Testis (tissue), 3 donors: ENCODE data around the gene HK3. TPM values are rescaled to one million over a fixed set of nuclear protein-coding genes. Genes with fewer than 3 reads are reported as not detected.

Experiments used
- DNase-seq: peaks from one replicate; pipeline ENCODE4 v3.0.0-alpha.2; 2019
- H3K27ac ChIP-seq, 2 donors: fragments of 200-600 bp; sonication (generic); one replicate each; pipeline ENCODE4 v1.5.1; 2019
- H3K27me3 ChIP-seq: fragments of 200-600 bp; sonication (generic); one replicate; pipeline ENCODE4 v1.5.1; 2019
- H3K36me3 ChIP-seq: fragments of 200-600 bp; sonication (generic); one replicate; pipeline ENCODE4 v1.5.1; 2017; ENCODE audit warnings: low read depth; ENCODE audit errors: missing control alignments
- H3K4me1 ChIP-seq: fragments of 200-600 bp; sonication (generic); one replicate; pipeline ENCODE4 v1.5.1; 2019
- H3K4me3 ChIP-seq, 2 donors: fragments of 200-600 bp; sonication (generic); one replicate each; pipeline ENCODE4 v1.5.1; 2017 to 2019
- H3K9me3 ChIP-seq: fragments of 200-600 bp; sonication (generic); one replicate; pipeline ENCODE4 v1.5.1; 2017
- POLR2A ChIP-seq: fragments of 450-650 bp; IDR thresholded peaks from one replicate; pipeline ENCODE4 v1.6.1; 2017; ENCODE audit warnings: antibody characterized with exemption, mild to moderate bottlenecking, moderate library complexity
- WGBS, 2 donors: methylation state at CpG; one replicate each; pipeline ENCODE4 v1.1.5; 2018; 5-methylcytosine and 5-hydroxymethylcytosine counted together
- intact Hi-C: fragments of 100-400 bp; cut with DNase I; formaldehyde crosslinking; loops from one replicate; pipeline ENCODE4 v1.15.1; 2023; ENCODE audit warnings: low total_unique reads
- polyA plus RNA-seq: library from polyadenylated mRNA; stranded (reverse); fragments of 350-450 nt; fragmentation: Illumina TruSeq; extraction: RNeasy Lipid Tissue Mini Kit (QIAGEN cat#74804); gene quantifications from one replicate; pipeline ENCODE4 v1.2.3, GENCODE V29; 2014; ENCODE audit warnings: low read depth, low replicate concordance; ENCODE audit not compliant: insufficient read depth
- total RNA-seq, 2 donors: library from RNA; depleted of rRNA; stranded (reverse); fragments of >200 nt; gene quantifications; one replicate each; pipeline ENCODE4 v1.2.3, GENCODE V29; 2016
- TF ChIP-seq, protein P1 (sequence below), 3 experiments: fragments of 450-650 bp in 2 of 3; fragments of 200-600 bp in 1 of 3; sonication (generic) in 1 of 3; IDR thresholded peaks; one replicate each; pipeline ENCODE4 v1.5.1; 2016 to 2019; ENCODE audit warnings: antibody characterized with exemption in 3 of 3, mild to moderate bottlenecking in 2 of 3, moderate library complexity in 1 of 3

HK3 gene
- total and polyA plus RNA-seq, 3 donors from 2014 or later, result 6.3 to 10.9 (median 6.4) TPM

DNA sequence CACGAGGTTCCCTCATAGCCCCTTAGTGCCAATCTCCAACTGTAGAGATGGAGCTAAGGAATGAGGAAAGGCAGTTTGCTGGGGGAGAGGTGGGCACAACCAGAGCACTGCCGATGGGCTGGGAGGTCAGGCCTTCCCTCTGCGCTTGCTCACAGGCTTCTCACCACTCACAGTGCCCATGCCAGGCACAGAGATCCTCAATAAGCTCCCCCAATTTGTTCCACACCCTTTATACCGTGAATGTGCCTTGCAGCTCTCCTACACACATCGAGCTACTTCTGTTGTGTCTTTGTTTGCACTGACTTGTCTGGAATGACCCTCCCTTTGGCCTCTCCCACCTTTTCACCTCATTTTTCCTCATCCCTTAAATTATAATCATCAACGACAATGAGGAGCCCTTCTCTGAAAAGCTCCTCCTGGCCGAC is 1.6 kb upstream of the HK3 start:
- TF ChIP-seq POLR2A, result no peak
- TF ChIP-seq, protein P1, sequence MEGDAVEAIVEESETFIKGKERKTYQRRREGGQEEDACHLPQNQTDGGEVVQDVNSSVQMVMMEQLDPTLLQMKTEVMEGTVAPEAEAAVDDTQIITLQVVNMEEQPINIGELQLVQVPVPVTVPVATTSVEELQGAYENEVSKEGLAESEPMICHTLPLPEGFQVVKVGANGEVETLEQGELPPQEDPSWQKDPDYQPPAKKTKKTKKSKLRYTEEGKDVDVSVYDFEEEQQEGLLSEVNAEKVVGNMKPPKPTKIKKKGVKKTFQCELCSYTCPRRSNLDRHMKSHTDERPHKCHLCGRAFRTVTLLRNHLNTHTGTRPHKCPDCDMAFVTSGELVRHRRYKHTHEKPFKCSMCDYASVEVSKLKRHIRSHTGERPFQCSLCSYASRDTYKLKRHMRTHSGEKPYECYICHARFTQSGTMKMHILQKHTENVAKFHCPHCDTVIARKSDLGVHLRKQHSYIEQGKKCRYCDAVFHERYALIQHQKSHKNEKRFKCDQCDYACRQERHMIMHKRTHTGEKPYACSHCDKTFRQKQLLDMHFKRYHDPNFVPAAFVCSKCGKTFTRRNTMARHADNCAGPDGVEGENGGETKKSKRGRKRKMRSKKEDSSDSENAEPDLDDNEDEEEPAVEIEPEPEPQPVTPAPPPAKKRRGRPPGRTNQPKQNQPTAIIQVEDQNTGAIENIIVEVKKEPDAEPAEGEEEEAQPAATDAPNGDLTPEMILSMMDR (IDR thresholded peaks at IDR 0.05), result no peak
- Histone ChIP-seq H3K27ac (no peak overlapping the region), H3K9me3 (no peaks in the 10 kb centered on the region), H3K4me3 (no peak overlapping the region), H3K36me3 (no peaks in the 10 kb centered on the region), H3K4me1 (no peaks in the 10 kb centered on the region), H3K27me3 (no peaks in the 10 kb centered on the region)
- intact Hi-C loops, result no loop called here
- WGBS, 2 donors, result 66 to 71% methylated on average over 7 of the region's 7 CpGs
- DNase-seq, result peak; percentile 13

DNA sequence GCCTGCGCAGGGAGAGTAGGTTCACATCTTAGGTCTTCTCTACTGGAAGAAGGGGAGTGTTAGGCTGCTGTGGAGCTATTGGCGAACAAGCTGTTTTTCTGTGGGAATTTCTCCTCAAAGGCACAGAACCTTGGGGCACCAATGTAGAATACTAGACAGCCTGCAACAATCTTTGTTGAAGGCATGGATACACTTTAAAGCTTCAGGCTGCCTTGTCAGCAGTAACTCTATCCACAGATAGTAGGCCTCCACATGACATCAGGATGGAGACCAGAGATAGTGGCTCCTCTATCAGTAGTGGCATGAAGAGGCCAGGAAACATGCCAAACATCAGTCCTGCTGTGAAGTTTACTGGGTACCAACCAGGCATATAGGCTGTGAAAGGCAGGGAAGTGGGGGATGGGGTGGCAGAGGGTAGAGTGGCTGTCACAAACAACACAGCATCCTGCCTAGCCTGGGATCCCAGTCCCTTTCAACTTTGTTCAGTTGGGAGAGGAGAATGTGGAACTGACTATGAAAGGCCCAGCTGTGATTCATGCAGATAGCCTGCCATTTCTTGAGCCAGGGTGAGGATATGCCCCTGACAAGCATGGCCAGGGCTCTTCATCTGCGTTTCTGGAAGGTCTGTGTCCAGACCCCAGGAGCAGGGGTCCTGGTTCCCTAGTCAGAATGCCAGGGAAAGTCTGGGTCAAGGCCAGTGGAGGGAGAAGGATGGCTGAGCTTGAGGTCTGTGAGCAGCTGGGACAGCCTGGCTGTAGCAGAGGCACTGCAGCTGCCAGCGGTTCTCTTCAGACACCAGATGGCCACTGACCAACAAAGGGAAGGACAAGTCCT is 1.0 kb upstream of the HK3 start:
- intact Hi-C loops, result no loop called here
- no peaks in the 10 kb centered on the region for H3K36me3 ChIP-seq
- H3K9me3 ChIP-seq, result no peaks in the 10 kb centered on the region
- no peaks in the 10 kb centered on the region for H3K4me1 ChIP-seq
- H3K27me3 ChIP-seq, result no peaks in the 10 kb centered on the region
- no peak overlapping the region for H3K27ac ChIP-seq
- H3K4me3 ChIP-seq, result no peak overlapping the region
- 79 to 85% methylated on average over 4 of the region's 4 CpGs for WGBS, 2 donors
- TF ChIP-seq POLR2A, result no peak
- TF ChIP-seq, protein P1 (IDR thresholded peaks at IDR 0.05), result no peak
- peak; percentile 16 for DNase-seq

DNA sequence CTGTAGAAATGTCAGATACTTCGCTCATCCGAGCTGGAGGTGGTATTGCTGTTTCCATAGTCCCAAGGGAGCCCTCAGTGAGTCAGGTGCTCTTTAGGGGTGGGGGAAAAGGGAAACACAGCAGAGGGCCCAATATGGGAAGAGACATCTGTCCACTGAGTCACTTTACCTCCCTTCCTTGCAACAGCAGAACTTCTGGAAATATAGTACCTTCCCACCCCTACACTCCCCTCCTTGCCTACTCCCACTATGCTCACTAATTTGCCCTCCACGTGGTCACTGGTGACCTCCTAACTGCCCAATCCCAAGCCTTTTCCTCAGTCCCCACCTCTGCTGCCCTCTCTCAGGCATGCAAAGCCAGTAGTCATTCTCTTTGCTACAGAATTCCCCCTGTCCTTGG is 1.9 kb downstream of the HK3 start:
- Histone ChIP-seq H3K9me3 (no peaks in the 10 kb centered on the region), H3K27ac (no peak overlapping the region), H3K4me1 (no peaks in the 10 kb centered on the region), H3K4me3 (no peak overlapping the region), H3K27me3 (no peaks in the 10 kb centered on the region), H3K36me3 (no peaks in the 10 kb centered on the region)
- intact Hi-C loops, result no loop called here
- DNase-seq, result peak; percentile 2
- 67 to 70% methylated on average over 3 of the region's 3 CpGs for WGBS, 2 donors
- TF ChIP-seq, protein P1 (IDR thresholded peaks at IDR 0.05), result no peak
- TF ChIP-seq POLR2A, result no peak

DNA sequence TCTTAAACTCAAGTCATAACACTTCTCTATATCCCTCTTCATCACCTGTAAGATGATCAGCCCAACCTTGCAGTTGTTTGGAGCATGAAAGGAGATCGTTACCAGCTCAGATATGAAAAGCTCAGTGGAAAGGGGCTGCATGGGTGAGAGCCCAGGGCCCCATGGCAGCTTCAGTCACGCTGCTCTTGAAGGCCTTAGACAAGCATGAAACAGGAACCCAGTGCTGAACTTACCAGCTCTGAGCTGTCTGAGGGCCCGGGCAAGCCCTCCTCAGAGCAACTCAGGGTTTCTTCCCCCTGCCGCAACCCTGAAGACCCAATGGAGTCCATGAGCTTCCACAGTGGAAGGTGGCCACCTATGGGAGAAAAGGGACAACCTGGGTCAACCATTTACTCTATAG is 3.3 kb downstream of the HK3 start:
- H3K4me3 ChIP-seq, result no peak overlapping the region
- WGBS, 2 donors, result 83 to 96% methylated on average over 4 of the region's 4 CpGs
- no peak overlapping the region for H3K27ac ChIP-seq
- no peaks in the 10 kb centered on the region for H3K27me3 ChIP-seq
- intact Hi-C loops, result no loop called here
- TF ChIP-seq POLR2A, result no peak
- TF ChIP-seq, protein P1 (IDR thresholded peaks at IDR 0.05), result no peak
- no peaks in the 10 kb centered on the region for H3K9me3 ChIP-seq
- no peaks in the 10 kb centered on the region for H3K4me1 ChIP-seq
- DNase-seq, result peak; percentile 2
- no peaks in the 10 kb centered on the region for H3K36me3 ChIP-seq

DNA sequence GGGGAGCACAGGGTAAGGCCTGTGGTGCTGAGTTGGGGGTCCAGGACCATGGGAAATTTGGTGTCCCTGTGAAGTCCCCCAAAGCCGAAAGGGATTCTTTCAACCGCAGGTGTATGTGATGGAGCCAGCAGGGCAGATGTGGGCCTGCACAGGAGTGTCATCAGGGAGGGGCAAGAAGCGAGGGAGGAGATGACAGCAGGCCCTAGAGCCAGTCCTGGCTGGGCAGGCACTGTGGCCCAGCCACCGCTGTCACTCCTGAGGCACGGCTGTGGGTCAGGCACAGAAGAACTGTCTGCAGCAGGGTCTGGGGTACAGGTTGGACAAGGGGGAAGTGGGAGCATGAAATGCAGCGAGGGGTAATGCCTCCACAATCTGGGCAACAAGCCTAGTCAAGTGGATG is 4.8 kb downstream of the HK3 start:
- DNase-seq, result peak; percentile 1
- H3K9me3 ChIP-seq, result no peaks in the 10 kb centered on the region
- H3K4me3 ChIP-seq, result no peak overlapping the region
- no peak for TF ChIP-seq POLR2A
- TF ChIP-seq, protein P1 (IDR thresholded peaks at IDR 0.05), result no peak
- no peaks in the 10 kb centered on the region for H3K36me3 ChIP-seq
- no peaks in the 10 kb centered on the region for H3K27me3 ChIP-seq
- 87 to 97% methylated on average over 4 to 6 of the region's 6 CpGs for WGBS, 2 donors
- H3K27ac ChIP-seq, result no peak overlapping the region
- intact Hi-C loops, result no loop called here
- no peaks in the 10 kb centered on the region for H3K4me1 ChIP-seq
